IMR-90 (cell line): Measurements from ENCODE around the gene IRS2. TPM values are rescaled to one million over a fixed set of nuclear protein-coding genes. Genes with fewer than 3 reads are reported as not detected.

Experiments
- ATAC-seq: fragments of 200-7000 bp; cut with Tn5 transposase; 2 replicates; pipeline ENCODE4 v1.9.1; 2020; ENCODE audit warnings: low read depth, mild to moderate bottlenecking, moderate library complexity
- Bru-seq: library from RNA; stranded (reverse); fragments of 400-500 nt; gene quantifications from one replicate; lab custom pipeline; 2021; lab: Mats Ljungman, UMichigan
- BruChase-seq, 2 experiments: library from RNA; stranded (reverse); fragments of 400-500 nt; gene quantifications; one replicate each; lab custom pipeline; 2021; lab: Mats Ljungman, UMichigan
- BruUV-seq: library from RNA; stranded (reverse); fragments of 400-500 nt; replicated peaks from 2 replicates; lab custom pipeline; 2021; lab: Mats Ljungman, UMichigan
- CTCF ChIA-PET: fragments of 300-600 bp; formaldehyde crosslinking; extraction: SDS; loops from one replicate; lab custom pipeline; 2021; ENCODE audit warnings: antibody characterized with exemption; lab: Yijun Ruan, JAX
- POLR2A ChIA-PET: fragments of 300-600 bp; sonication (Branson Sonifier 250); formaldehyde crosslinking; loops from one replicate; lab custom pipeline; 2022; ENCODE audit warnings: antibody characterized with exemption; ENCODE audit not compliant: unreplicated experiment; lab: Charles Lee
- DNase-seq: peaks from one replicate; pipeline ENCODE4 v3.0.0; 2013
- H2AFZ ChIP-seq: replicated peaks from 2 replicates; pipeline ENCODE3; 2013; ENCODE audit warnings: low read length, mild to moderate bottlenecking; ENCODE audit not compliant: poor library complexity
- H2AK5ac ChIP-seq: 2 replicates; pipeline ENCODE4 v1.6.1; 2013; ENCODE audit warnings: low read depth, low read length, inconsistent platforms
- H2AK9ac ChIP-seq: replicated peaks from 2 replicates; pipeline ENCODE3; 2013; ENCODE audit warnings: mild to moderate bottlenecking, low read depth, low read length, moderate library complexity; ENCODE audit not compliant: poor library complexity
- H2BK120ac ChIP-seq: 2 replicates; pipeline ENCODE4 v1.6.1; 2013; ENCODE audit warnings: low read depth, low read length, inconsistent platforms
- H2BK15ac ChIP-seq: 3 replicates; pipeline ENCODE4 v1.6.1; 2013; ENCODE audit warnings: low read depth, low read length, inconsistent platforms
- H2BK20ac ChIP-seq: 2 replicates; pipeline ENCODE4 v1.6.1; 2013; ENCODE audit warnings: low read depth, mild to moderate bottlenecking, inconsistent platforms, low read length, moderate library complexity
- H2BK5ac ChIP-seq: 2 replicates; pipeline ENCODE4 v1.6.1; 2013; ENCODE audit warnings: mild to moderate bottlenecking, low read depth, low read length, inconsistent platforms; ENCODE audit not compliant: poor library complexity, severe bottlenecking
- H3K14ac ChIP-seq: replicated peaks from 2 replicates; pipeline ENCODE4 v1.6.1; 2013; ENCODE audit warnings: low read depth, low read length, inconsistent platforms
- H3K18ac ChIP-seq: 2 replicates; pipeline ENCODE4 v1.6.1; 2013; ENCODE audit warnings: low read depth, low read length, control low read depth
- H3K23ac ChIP-seq: 2 replicates; pipeline ENCODE4 v1.6.1; 2013; ENCODE audit warnings: low read depth, low read length, inconsistent platforms
- H3K27ac ChIP-seq: 2 replicates; pipeline ENCODE4 v1.5.1; 2013; ENCODE audit warnings: mild to moderate bottlenecking, control low read depth, low read length; ENCODE audit not compliant: insufficient read depth
- H3K27me3 ChIP-seq: 2 replicates; pipeline ENCODE4 v1.6.1; 2013; ENCODE audit warnings: low read length; ENCODE audit not compliant: control insufficient read depth, insufficient read depth
- H3K36me3 ChIP-seq: 2 replicates; pipeline ENCODE4 v1.6.1; 2013; ENCODE audit warnings: low read length, mixed read lengths; ENCODE audit not compliant: control insufficient read depth, insufficient read depth
- H3K4ac ChIP-seq: 2 replicates; pipeline ENCODE4 v1.6.1; 2013; ENCODE audit warnings: low read depth, low read length, inconsistent platforms
- H3K4me1 ChIP-seq: 2 replicates; pipeline ENCODE4 v1.6.1; 2013; ENCODE audit warnings: low read length, mixed read lengths; ENCODE audit not compliant: control insufficient read depth, insufficient read depth
- H3K4me2 ChIP-seq: 2 replicates; pipeline ENCODE4 v1.6.1; 2013; ENCODE audit warnings: low read depth, mild to moderate bottlenecking, control low read depth, low read length, moderate library complexity
- H3K4me3 ChIP-seq: 2 replicates; pipeline ENCODE4 v1.5.1; 2013; ENCODE audit warnings: low read depth, mild to moderate bottlenecking, control low read depth, low read length, moderate library complexity; ENCODE audit not compliant: insufficient read depth
- H3K56ac ChIP-seq: 2 replicates; pipeline ENCODE4 v1.6.1; 2013; ENCODE audit warnings: low read length, inconsistent platforms; ENCODE audit not compliant: insufficient read depth; ENCODE audit errors: extremely low read depth
- H3K79me1 ChIP-seq, 2 experiments: 2 replicates each; pipeline ENCODE4 v1.6.1; 2013; ENCODE audit warnings: low read length in 2 of 2, inconsistent platforms in 1 of 2, low read depth in 1 of 2
- H3K9ac ChIP-seq: 2 replicates; pipeline ENCODE4 v1.6.1; 2013; ENCODE audit warnings: low read depth, low read length, control low read depth
- H3K9me1 ChIP-seq: 2 replicates; pipeline ENCODE4 v1.6.1; 2013; ENCODE audit warnings: low read length, inconsistent platforms; ENCODE audit not compliant: insufficient read depth
- H3K9me3 ChIP-seq: 2 replicates; pipeline ENCODE4 v1.6.1; 2013; ENCODE audit warnings: low read length; ENCODE audit not compliant: control insufficient read depth, insufficient read depth
- H4K20me1 ChIP-seq: 2 replicates; pipeline ENCODE4 v1.6.1; 2013; ENCODE audit warnings: low read length, inconsistent platforms; ENCODE audit not compliant: insufficient read depth
- H4K5ac ChIP-seq: 2 replicates; pipeline ENCODE4 v1.6.1; 2013; ENCODE audit warnings: mild to moderate bottlenecking, low read depth, low read length, control low read depth
- H4K8ac ChIP-seq, 2 experiments: 2 replicates each; pipeline ENCODE4 v1.6.1; 2013; ENCODE audit warnings: low read depth in 2 of 2, low read length in 2 of 2, control low read depth in 1 of 2, inconsistent platforms in 1 of 2
- H4K91ac ChIP-seq: 2 replicates; pipeline ENCODE4 v1.6.1; 2013; ENCODE audit warnings: low read depth, low read length, inconsistent platforms; ENCODE audit not compliant: insufficient read depth
- CEBPB ChIP-seq: IDR thresholded peaks from 2 replicates; pipeline ENCODE4 v1.6.1; 2012; ENCODE audit warnings: low read depth, low read length, improper control_type of control experiment
- MAFK ChIP-seq: IDR thresholded peaks from 2 replicates; pipeline ENCODE4 v1.6.1; 2012; ENCODE audit warnings: low read depth, low read length, improper control_type of control experiment
- MAZ ChIP-seq: IDR thresholded peaks from 2 replicates; pipeline ENCODE4 v1.6.1; 2012; ENCODE audit warnings: low read depth, mild to moderate bottlenecking, low read length, improper control_type of control experiment, moderate library complexity, borderline replicate concordance
- MXI1 ChIP-seq: IDR thresholded peaks from 2 replicates; pipeline ENCODE4 v1.6.1; 2012; ENCODE audit warnings: low read depth, mild to moderate bottlenecking, low read length, moderate library complexity, borderline replicate concordance
- SMC3 ChIP-seq: fragments of 150-350 bp; IDR thresholded peaks from 2 replicates; pipeline ENCODE4 v1.6.1; 2016; ENCODE audit warnings: low read depth, mild to moderate bottlenecking, antibody characterized with exemption, low read length, moderate library complexity
- WGBS, 2 experiments: methylation state at CpG; one replicate each; pipeline versions ENCODE4 v1.1.5 to v1.1.7; 2013; ENCODE audit warnings: missing lambda C conversion rate in 2 of 2; ENCODE audit not compliant: insufficient read length in 1 of 2; ENCODE audit errors: extremely low coverage in 2 of 2; 5-methylcytosine and 5-hydroxymethylcytosine counted together
- dilution Hi-C: fragments of 300-500 bp; cut with HindIII; formaldehyde crosslinking; loops from one replicate; pipeline ENCODE4 v1.14.3; 2018; ENCODE audit warnings: low sequenced_read_pairs; ENCODE audit not compliant: unreplicated experiment
- in situ Hi-C: fragments of 300-500 bp; cut with MboI; formaldehyde crosslinking; loops from 3 replicates; pipeline ENCODE4 v1.14.3; 2019; ENCODE audit warnings: low sequenced_read_pairs, inconsistent platforms, mixed read lengths
- intact Hi-C: fragments of 100-400 bp; cut with micrococcal nuclease; formaldehyde crosslinking; loops from 2 replicates; pipeline ENCODE4 v1.10.0; 2022
- long read RNA-seq: library from polyadenylated mRNA; unstranded; transcript quantifications from one replicate; pipeline ENCODE4 v2.0.0, GENCODE V29; 2021; ENCODE audit not compliant: unreplicated experiment
- polyA plus RNA-seq, 3 experiments: library from polyadenylated mRNA; depleted of rRNA; stranded (reverse); fragments of >200 nt; gene quantifications; 2 replicates each; pipeline ENCODE4 v1.2.3, GENCODE V29; 2012; ENCODE audit warnings: low replicate concordance in 1 of 3
- total RNA-seq: library from RNA; depleted of rRNA; stranded (reverse); fragments of >200 nt; gene quantifications from 2 replicates; pipeline ENCODE4 v1.2.3, GENCODE V29; 2012; rRNA removed
- TF ChIP-seq, protein P1 (sequence below): fragments of 150-350 bp; IDR thresholded peaks from 2 replicates; pipeline ENCODE4 v1.6.1; 2017; ENCODE audit warnings: mild to moderate bottlenecking, antibody characterized with exemption, low read length, low read depth

Gene IRS2, protein sequence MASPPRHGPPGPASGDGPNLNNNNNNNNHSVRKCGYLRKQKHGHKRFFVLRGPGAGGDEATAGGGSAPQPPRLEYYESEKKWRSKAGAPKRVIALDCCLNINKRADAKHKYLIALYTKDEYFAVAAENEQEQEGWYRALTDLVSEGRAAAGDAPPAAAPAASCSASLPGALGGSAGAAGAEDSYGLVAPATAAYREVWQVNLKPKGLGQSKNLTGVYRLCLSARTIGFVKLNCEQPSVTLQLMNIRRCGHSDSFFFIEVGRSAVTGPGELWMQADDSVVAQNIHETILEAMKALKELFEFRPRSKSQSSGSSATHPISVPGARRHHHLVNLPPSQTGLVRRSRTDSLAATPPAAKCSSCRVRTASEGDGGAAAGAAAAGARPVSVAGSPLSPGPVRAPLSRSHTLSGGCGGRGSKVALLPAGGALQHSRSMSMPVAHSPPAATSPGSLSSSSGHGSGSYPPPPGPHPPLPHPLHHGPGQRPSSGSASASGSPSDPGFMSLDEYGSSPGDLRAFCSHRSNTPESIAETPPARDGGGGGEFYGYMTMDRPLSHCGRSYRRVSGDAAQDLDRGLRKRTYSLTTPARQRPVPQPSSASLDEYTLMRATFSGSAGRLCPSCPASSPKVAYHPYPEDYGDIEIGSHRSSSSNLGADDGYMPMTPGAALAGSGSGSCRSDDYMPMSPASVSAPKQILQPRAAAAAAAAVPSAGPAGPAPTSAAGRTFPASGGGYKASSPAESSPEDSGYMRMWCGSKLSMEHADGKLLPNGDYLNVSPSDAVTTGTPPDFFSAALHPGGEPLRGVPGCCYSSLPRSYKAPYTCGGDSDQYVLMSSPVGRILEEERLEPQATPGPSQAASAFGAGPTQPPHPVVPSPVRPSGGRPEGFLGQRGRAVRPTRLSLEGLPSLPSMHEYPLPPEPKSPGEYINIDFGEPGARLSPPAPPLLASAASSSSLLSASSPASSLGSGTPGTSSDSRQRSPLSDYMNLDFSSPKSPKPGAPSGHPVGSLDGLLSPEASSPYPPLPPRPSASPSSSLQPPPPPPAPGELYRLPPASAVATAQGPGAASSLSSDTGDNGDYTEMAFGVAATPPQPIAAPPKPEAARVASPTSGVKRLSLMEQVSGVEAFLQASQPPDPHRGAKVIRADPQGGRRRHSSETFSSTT (N-terminal part only)
- total RNA-seq (0.36 and 0.83 TPM in 2 replicates), polyA plus RNA-seq (2012; rRNA removed) (1.4 and 1.9 TPM in 2 replicates), Bru-seq, nascent RNA (percentile 80 among the genes with signal in this experiment), BruChase-seq, experiment 1, labeled RNA remaining after a 6-hour chase (percentile 60 among the genes with signal in this experiment), BruChase-seq, experiment 2, labeled RNA remaining after a 2-hour chase (percentile 69 among the genes with signal in this experiment)
- 1.3 and 3.3 TPM in 2 replicates for polyA plus RNA-seq (2012; cell fraction: cytosol; rRNA removed)
- polyA plus RNA-seq (2012; cell fraction: nucleus; rRNA removed; ENCODE audit: low replicate concordance): 2.3 and 3.6 TPM in 2 replicates
- long read RNA-seq, full-length matches to known transcripts: 2 of 9 reads
- long read RNA-seq, partial matches to known transcripts: 0 of 9 reads
- long read RNA-seq, other reads (novel, unspliced or antisense): 7 of 9 reads

DNA sequence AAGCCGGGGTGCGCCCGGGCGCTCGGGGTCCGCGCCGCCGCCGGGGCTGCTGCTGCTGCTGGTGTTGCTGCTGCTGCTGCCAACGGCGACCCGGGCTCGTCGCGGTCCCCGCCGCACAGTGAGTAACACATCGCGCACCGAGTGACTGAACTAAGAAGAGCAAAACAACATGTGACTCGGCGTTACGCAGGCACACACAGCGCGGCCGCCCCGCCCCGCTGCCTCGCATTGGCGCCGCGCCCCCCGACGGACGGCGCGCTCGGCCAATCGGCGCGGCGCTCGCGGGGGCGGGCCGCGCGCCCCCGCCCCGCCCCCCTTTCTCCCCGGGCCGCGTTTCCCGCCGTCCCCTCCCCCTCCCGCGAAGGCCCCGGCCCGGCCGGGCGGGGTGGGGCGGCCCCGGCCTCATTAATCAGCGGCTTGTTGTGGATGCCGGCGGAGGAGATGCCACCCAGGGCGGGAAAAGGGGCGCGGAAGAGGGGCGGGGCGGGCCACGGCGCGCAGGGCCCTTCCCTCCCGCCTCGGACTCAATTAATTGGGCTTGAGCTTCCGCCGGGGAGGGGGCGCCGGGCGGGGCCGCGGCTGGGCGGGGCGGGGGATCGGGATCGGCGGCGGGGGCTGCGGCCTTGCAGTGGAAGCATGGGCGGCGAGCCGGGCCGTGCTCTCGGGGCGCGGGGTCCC lies at the start of gene IRS2:
Gene IRS2, minus strand, starts transcription at position 127 of the 678 bp plus-strand sequence. CDS start 530 bp downstream, outside the sequence.
- Histone ChIP-seq H4K5ac (no peak within 1 kb of the TSS; the same call in 1 of the 2 replicates), H3K56ac (peak within 1 kb of the TSS; percentile 19; the same call in 1 of the 2 replicates), H2AK5ac (no peak within 1 kb of the TSS; the same call in 1 of the 2 replicates), H4K91ac (peak within 1 kb of the TSS; percentile 18; the same call in 1 of the 2 replicates), H3K14ac (no peak within 1 kb of the TSS; the same call in 1 of the 2 replicates), H4K20me1 (peaks cover 10% of the 10 kb centered on the region), H2AK9ac (peak within 1 kb of the TSS; percentile 83), H3K4me3 (peak within 1 kb of the TSS; percentile 92), H2BK120ac (peak within 1 kb of the TSS; percentile 50), H3K18ac (peak within 1 kb of the TSS; percentile 37; the same call in 1 of the 2 replicates), H3K23ac (peak within 1 kb of the TSS; percentile 60), H2BK5ac (peak within 1 kb of the TSS; percentile 81), H2BK20ac (no peak within 1 kb of the TSS), H3K27me3 (peaks cover 2% of the 10 kb centered on the region; the same call in 1 of the 2 replicates), H3K9ac (peak within 1 kb of the TSS; percentile 70), H3K27ac (peak within 1 kb of the TSS; percentile 87), H3K9me3 (no peaks in the 10 kb centered on the region), H2BK15ac (no peak within 1 kb of the TSS; the same call in 2 of the 3 replicates), H2AFZ (peak within 1 kb of the TSS; percentile 92), H3K4me1 (peaks cover 7% of the 10 kb centered on the region), H3K36me3 (peaks cover 21% of the 10 kb centered on the region; the same call in 1 of the 2 replicates), H3K9me1 (no peaks in the 10 kb centered on the region), H3K4ac (peak within 1 kb of the TSS; percentile 57; the same call in 1 of the 2 replicates), H3K4me2 (peak within 1 kb of the TSS; percentile 89), H4K8ac (peak within 1 kb of the TSS; percentile 18 to 58; a peak in 3 of 4 replicates), H3K79me1 (peaks cover 0 to 3% of the 10 kb centered on the region in 2 experiments; a peak in 3 of 4 replicates)
- POLR2A ChIA-PET: interaction anchor here (0.6 kb wide), 1 partner anchor 321 kb away, joined by 10 read pairs; no protein-coding TSS in a partner anchor
- CTCF ChIA-PET: no interaction called here
- in situ Hi-C loops: loop anchor here (5.0 kb wide), 2 partner anchors 321 to 634 kb away; no protein-coding TSS in a partner anchor
- intact Hi-C loops: loop anchor here (1.0 to 5.0 kb wide), 3 partner anchors 226 to 869 kb away; no protein-coding TSS in a partner anchor
- BruUV-seq: no TSS peak
- DNase-seq (peak; percentile 90), ATAC-seq (peak; percentile 82)
- 0% methylated on average over 4 of the region's 98 CpGs; no CpG with 5 or more reads in 1 of the 2 experiments for WGBS, 2 experiments
- dilution Hi-C loops: loop anchor here (25.0 kb wide), 1 partner anchor 326 kb away; no protein-coding TSS in a partner anchor
- TF ChIP-seq MXI1 (peak; percentile 50; the same call in 1 of the 2 replicates), MAFK (no peak), CEBPB (peak; percentile 39; the same call in 1 of the 2 replicates), SMC3 (no peak), MAZ (peak; percentile 62; the same call in 1 of the 2 replicates)
- TF ChIP-seq, protein P1, sequence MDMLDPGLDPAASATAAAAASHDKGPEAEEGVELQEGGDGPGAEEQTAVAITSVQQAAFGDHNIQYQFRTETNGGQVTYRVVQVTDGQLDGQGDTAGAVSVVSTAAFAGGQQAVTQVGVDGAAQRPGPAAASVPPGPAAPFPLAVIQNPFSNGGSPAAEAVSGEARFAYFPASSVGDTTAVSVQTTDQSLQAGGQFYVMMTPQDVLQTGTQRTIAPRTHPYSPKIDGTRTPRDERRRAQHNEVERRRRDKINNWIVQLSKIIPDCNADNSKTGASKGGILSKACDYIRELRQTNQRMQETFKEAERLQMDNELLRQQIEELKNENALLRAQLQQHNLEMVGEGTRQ: peak; percentile 85
